T47D (cell line): ENCODE data around the gene METTL22.
"Not testable (repeated sequence)": the region's sequence is repeated elsewhere in the genome, so short reads cannot be mapped to it uniquely, and the experiment has no call there.

Experiments
- DNase-seq, 2 experiments: peaks; one replicate each; pipeline versions ENCODE4 v3.0.0 to v3.0.0-alpha.2; 2011 to 2012; ENCODE audit warnings: low read depth in 1 of 2, low spot score in 1 of 2
- JUND ChIP-seq: IDR thresholded peaks from 2 replicates; pipeline ENCODE4 v1.6.1; 2012; ENCODE audit warnings: low read depth
- in situ Hi-C: cut with HindIII; loops from 2 replicates; pipeline ENCODE4 v1.10.0; 2016; ENCODE audit warnings: low sequenced_read_pairs, low pct_unique_long_range_greater_than_20kb

METTL22 gene

DNA sequence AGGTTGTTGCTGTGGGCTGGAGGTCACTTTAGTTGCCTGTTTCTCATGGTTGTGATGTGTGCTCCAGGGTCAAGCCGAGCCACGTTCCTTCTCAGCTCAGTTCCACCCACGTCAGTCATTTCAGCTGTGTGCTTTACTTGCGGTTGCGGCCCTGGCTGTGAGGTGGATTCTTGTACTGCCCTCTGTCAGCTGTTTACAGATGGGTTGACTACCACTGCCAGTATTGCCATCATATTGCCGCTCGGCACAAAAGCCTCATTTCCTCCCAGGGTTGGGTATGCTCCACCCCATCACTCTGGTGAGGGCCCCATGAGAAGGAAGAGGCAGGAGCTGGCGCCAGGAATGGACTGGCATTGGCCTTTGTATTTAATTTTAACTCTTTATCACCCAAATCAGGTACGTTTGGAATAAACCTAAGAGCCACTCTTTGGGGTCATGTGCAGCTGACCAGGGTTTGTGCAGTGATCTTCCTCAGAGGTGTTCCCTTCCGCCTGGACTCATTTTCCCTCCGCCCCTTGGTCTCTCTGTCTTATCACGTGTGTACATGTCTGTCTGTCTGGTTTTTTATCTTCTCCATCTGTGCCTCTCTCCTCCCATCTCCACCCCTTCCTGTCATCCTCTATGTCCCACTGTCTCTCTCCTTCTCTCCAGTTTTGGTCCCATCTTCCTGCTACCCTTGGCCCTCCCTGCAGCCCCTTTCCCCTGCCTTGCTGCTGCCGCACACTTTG is 25.0 kb downstream of the METTL22 start:
- no peak for TF ChIP-seq JUND
- no peak for DNase-seq
- in situ Hi-C loops: no loop called here

- in situ Hi-C loops: no loop called here
- DNase-seq: no peak
- TF ChIP-seq JUND: no peak
Observed at GRCh38 chr16:8647721-8648318, 26.3 kb downstream of the METTL22 start.

DNA sequence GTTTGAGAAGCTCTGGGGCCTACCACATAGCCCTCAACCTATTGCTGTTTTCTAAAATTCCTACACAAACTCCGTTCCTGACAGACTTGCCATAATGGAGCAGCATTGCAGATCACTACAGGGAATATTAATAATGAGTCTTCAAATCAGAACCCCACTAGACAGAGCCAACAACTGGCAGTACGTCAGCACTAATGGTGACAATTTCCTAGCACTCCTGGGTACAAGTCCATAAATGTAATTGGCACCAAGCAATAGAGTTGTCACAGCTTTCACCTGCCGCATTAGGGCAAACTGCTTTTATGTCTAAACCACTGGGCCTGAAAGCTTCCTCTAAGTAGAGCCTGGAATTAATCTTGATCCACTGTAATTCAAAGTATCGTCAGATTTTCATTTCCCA is 27.4 kb downstream of the METTL22 start:
- in situ Hi-C loops: no loop called here
- no peak for DNase-seq
- no peak for TF ChIP-seq JUND

DNA sequence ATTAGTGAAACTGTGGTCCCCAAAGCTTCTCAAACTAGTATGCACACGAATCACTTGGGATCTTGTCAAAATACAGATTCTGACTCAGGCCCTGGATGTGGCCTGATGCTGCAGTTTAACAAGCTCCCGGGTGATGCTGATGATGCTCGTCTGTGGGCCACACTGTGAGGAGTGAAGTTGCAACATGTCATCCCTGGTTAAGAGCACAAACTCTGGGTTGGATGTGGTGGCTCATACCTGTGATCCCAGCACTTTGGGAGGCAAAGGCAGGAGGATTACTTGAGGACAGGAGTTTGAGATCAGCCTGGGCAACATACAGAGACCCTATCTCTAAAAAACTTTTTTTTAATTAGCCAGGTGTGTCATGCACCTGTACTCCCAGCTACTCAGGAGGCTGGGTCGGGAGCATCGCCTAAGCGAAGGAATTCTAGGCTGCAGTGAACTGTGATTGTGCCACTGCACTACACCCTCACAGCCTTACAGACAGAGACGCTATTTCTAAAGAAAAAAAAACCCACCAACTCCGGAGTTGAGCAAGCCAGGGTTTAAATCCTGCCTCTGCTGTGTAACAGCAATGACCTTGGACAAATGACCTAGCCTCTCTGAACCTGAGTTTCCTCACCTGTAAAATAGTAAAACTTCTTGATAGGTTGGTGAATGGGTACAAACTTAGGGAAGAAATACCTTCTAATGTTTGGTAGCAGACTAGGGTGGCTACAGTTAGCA is 28.5 kb downstream of the METTL22 start:
- TF ChIP-seq JUND: no peak
- no peak for DNase-seq
- in situ Hi-C loops: no loop called here

- peak; percentile 33 to 53 for DNase-seq
- in situ Hi-C loops: not testable (repeated sequence)
Observed at GRCh38 chr16:8651958-8652357, 30.5 kb downstream of the METTL22 start.

- in situ Hi-C loops: no loop called here
- peak; percentile 25 to 74 for DNase-seq
Observed at GRCh38 chr16:8655184-8655717, 33.8 kb downstream of the METTL22 start.

GRCh38 chr16:8656376-8656775 is 34.9 kb downstream of the METTL22 start:
- no peak for TF ChIP-seq JUND
- DNase-seq: no peak
- in situ Hi-C loops: no loop called here

More at GRCh38 chr16:8655184-8655717, 33.8 kb downstream of the METTL22 start:
- TF ChIP-seq JUND: no peak

- DNase-seq: peak; percentile 40 to 81
- no peak for TF ChIP-seq JUND
- in situ Hi-C loops: no loop called here
Observed at GRCh38 chr16:8660841-8661301, 39.4 kb downstream of the METTL22 start.

GRCh38 chr16:8661703-8662102 is 40.2 kb downstream of the METTL22 start:
- in situ Hi-C loops: no loop called here
- no peak for TF ChIP-seq JUND
- no peak for DNase-seq

GRCh38 chr16:8663192-8664089 is 41.9 kb downstream of the METTL22 start:
- no peak for DNase-seq
- no peak for TF ChIP-seq JUND
- in situ Hi-C loops: no loop called here

DNA sequence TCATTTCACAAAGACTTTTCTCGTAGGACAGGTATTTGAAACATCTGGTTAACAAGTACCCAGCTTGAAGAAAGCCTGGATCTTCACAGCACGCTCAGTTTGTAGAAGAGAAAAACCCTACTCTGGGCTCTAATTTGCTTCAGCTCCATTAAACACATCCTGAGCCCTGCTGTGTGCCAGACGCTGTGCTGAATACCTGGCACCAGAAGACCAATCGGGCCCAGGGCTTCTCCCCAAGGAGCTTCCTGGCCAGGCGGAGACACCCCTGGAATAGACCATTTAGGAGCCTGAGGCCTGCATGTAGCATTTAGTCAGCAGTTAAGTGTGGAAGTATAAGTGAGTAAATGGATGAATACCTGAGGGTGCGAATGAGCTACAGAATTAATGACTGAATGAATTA is 44.0 kb downstream of the METTL22 start:
- in situ Hi-C loops: no loop called here
- no peak for TF ChIP-seq JUND
- no peak for DNase-seq

GRCh38 chr16:8667492-8667891 is 46.0 kb downstream of the METTL22 start:
- in situ Hi-C loops: no loop called here
- TF ChIP-seq JUND: no peak
- no peak for DNase-seq
